GM19438 (cell line): ENCODE measurements around the gene MTUS2.
A peak's percentile ranks its signal among the peaks of the same experiment; 100 is the strongest.

Source experiments
- ATAC-seq: cut with Tn5 transposase; IDR thresholded peaks from one replicate; pipeline ENCODE4 v1.9.1; 2021; ENCODE audit warnings: low read depth; ENCODE audit not compliant: unreplicated experiment

MTUS2 gene

DNA sequence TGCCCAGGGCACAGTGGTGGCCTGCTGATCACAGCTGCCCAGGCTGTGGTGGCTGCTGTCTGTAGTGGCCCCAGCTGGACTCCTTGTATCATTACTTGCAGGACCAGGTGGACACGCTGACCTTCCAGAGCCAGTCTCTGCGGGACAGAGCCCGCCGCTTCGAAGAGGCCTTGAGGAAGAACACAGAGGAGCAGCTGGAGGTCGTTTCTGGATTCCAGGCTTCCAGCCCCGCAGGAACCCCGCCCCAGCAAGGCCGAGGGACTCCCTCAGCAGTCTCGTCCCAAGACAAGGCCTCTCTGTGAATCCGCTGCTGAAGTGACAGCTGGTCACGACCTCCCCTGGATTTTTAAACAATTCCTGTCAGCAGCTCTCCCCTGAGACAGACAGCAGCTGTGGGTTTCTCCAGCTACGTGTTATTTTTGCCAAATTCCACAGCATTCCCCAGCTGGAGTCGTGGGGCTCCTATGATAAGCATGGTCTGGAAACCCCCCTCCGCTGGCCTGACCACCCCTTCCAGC, 677.1 kb downstream of the MTUS2 start:
- no peak for ATAC-seq

DNA sequence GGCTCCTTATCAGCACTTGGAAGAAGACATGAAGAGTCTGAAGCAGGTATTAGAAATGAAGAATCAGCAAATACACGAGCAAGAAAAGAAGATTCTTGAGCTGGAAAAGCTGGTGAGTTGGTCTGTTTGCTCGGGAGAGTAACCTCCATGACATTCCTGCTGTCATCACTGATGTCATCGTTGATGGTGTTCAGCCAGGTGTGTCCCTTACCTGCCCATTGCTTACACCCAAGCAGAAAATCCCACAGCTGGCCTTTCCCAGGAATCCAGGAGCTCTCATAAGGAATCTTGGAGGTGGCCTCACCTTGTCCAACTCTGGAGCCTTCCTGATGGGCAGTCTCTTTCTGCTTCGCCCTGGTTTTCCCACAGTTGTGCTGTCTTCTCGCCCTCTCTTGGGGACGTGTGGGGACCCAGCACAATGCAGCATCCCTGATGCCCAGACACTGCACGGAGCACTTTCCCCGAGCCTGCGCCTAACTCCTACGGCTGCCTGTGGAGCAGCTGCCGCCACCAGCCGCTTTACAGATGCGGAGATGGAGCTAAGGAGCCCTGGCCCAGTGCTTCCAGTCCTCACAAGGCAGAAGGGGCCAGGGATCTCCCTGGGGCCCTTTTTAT, 678.4 kb downstream of the MTUS2 start:
- ATAC-seq = no peak

DNA sequence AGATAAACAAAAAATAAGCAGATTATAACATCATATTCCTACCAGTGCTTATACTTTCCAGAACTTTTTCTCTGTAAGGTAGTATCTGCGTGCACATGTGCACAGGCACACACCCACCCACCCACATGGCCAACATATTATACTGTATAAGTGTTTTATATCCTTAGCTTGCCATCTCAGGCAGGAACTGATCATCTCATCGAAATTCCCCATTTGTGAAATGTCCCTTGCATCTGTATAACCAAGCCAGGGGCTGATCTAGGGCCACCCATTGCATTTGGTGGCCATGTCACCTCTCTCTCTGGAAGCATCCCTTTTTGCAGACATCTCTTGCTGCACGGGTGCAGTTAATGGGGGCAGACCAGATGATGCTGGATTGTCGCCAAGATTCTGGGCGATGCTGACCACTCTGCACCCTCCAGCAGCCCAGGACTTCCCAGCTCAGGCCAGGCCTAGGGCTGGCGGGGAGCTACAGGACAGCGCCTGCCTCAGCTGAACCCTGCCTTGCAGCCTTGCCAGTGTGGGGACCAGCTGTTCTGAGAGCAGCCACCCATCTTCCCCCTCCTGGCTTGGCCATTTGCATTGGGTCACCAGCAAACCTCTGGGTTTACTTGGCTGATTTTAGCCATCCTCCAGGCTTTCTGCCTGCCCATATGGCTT, 679.5 kb downstream of the MTUS2 start:
- no peak for ATAC-seq

DNA sequence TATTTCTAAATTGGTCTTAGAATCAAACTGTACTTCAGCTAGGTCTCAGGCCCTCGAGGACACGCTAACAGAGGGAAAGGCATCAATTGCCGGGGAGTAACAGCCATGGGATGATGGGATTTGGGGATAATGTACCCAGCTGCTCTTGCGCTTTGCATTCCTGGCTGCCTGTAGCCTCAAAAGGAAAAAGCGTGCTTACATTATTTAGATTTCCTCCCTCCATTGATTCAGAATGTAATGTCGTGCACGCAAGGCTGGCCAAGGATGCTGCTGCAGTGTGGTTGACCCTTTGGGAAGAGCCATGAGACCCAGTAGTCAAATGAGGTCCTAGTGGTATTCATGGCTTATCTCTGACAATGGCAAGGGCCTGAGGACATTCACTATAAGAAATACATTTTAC, 680.2 kb downstream of the MTUS2 start:
- no peak for ATAC-seq

GRCh38 chr13:29501674-29502073, 681.5 kb downstream of the MTUS2 start:
- ATAC-seq = no peak

- ATAC-seq = no peak
Observed at GRCh38 chr13:29502391-29503008, 682.4 kb downstream of the MTUS2 start.

DNA sequence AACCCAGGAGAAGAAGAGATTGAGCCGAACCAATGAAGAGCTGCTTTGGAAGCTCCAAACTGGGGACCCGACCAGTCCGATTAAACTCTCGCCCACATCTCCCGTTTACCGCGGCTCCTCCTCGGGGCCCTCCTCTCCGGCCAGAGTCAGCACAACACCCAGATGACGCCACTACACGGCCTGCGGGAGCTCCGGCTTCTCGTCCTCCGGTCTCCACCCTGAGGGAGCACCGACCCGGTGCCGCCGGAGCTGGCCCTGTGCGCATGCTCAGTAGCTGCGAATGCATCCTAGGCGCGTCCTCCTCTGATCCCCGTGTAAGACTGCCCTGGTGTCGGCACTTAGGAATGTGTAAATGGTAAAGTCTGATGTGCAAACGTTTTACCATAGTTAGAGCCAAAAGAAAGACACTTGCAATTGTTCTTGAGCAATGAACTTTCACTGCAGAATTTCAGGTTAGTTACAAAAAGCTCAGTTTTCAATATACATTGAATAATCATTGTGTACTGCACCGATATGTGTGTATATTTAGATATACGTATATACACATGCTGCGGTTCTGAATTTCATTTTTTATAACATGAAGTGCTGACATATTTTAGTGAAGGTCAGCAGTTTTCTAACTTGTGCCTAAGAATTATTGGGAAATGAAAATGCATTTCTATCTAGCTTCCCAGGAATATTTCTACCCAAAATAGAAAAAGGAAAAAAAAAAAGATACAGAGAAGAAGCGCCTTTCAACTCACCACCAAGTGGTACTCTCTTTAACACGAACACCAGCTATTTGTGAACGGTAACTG, 683.1 kb downstream of the MTUS2 start:
- no peak for ATAC-seq

GRCh38 chr13:29504691-29505090, 684.6 kb downstream of the MTUS2 start:
- ATAC-seq = no peak

DNA sequence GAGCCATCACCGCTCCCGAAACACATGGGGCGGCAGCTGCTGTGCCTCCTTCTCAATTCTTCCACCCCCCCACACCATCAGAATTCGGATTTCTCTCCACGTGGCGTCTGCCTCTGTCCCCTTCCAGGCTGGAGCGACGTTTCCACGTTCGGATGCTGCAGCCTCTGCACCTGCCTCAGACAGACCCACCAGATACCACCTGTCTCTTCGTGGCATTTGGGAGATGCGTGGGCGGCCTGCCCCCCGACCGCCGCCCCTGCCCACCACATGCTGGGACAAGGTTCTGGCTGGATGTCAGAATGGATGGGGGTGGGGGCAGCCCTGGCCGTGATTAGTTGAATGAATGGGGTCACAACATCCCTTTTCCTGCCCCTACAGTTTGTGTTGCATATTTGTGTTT, 685.4 kb downstream of the MTUS2 start:
- ATAC-seq = no peak

- no peak for ATAC-seq
Observed at GRCh38 chr13:29505950-29506349, 685.8 kb downstream of the MTUS2 start.

DNA sequence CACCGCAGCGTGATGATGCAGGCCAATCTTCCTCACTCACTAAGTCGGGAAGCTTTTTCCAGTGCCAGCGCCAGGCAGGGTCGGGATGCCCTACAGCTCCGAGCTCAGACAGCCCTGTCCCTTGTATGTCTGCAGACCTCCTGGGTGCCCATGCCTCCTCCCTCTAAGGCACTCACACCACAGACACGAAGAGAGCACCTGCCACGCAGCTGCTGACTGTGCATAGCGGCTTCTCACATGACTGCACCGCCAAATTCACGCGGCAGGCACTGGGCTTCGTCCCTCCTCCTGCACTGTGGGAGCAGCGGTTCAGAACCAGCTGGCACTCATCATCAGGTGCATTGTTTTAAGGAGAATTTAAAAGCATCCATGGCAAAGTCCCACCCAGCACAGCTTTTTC, 687.2 kb downstream of the MTUS2 start:
- no peak for ATAC-seq

GRCh38 chr13:29508130-29508875, 688.2 kb downstream of the MTUS2 start:
- ATAC-seq = peak; percentile 67

GRCh38 chr13:29508876-29509252, 688.7 kb downstream of the MTUS2 start:
- ATAC-seq = no peak

- ATAC-seq = no peak
Observed at GRCh38 chr13:29509999-29510589, 690.0 kb downstream of the MTUS2 start.

DNA sequence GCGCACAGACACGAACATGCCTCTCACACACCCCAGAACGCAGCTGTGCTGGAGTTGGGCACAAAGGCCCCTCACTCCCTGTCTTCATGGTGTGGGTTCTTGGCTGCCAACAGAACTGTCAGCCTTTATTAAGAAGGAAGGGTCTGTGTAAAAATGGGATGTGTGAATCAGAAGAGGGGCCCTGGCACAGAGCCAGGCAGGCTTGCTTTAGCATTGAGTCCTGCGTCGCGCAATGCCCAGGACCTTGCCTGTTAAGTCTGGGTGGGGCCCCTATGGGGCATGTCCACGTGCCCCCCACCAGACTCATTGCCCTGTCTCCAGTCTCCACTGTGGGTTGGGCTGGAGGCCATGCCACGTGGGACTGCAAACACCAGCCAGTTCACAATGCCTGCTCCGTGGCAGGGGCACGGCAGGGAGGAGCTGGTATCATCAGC, 690.5 kb downstream of the MTUS2 start:
- ATAC-seq = no peak

DNA sequence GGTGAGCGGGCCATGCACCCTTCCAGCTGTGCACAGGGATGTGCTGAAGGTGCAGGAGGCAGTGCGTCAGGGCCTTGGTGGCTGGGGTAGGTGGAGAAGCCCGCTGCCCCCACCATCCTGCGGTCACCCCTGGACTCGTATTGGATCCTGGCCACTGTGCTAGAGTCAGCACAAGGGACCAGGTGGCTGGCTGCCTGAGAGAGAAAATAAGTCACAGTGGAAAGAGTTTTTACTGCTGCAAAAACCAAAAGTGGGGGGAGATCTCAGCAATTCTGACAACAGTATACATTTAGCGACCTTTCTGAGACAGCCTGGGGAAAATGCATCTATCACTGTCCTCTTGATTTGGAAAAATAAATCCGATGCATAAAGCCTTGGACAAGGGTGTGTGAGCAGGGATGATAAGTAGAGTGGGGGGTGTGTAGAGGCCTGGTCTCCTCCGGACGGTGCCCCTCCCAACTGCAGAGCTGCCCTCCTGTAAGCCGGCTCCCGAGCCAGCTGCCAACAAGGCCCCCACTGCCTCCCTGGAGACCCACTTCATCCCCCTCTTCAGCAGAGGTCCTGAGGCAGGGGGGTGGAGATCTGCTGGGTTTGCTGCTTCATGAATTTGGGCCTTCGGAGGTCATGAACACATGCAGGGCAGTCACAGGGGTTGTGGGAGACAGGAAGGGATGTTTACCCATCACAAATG, 691.1 kb downstream of the MTUS2 start:
- no peak for ATAC-seq

GRCh38 chr13:29511980-29512379, 691.8 kb downstream of the MTUS2 start:
- no peak for ATAC-seq

- ATAC-seq = no peak
Observed at GRCh38 chr13:29513002-29513980, 693.2 kb downstream of the MTUS2 start.
